ENCODE measurements around the gene CSGALNACT2.

GRCh38 chr10:43099928-43100327, 38.3 kb upstream of the CSGALNACT2 start:
- TF ChIP-seq POLR2A (IDR thresholded peaks at IDR 0.05) (no peak), CTCF (IDR thresholded peaks at IDR 0.05) (no peak)

All from thyroid gland (tissue), 4 donors.